ENCODE data around the gene ATF7IP2. TPM values are rescaled to one million over a fixed set of nuclear protein-coding genes. Genes with fewer than 3 reads are reported as not detected.
A peak's percentile ranks its signal among the peaks of the same experiment; 100 is the strongest.

Gene ATF7IP2
- total and polyA plus RNA-seq, 2 of the 13 experiments (the other 11 are each of a cell fraction or from before 2014, with no cell fraction given): 117 to 217 TPM

DNA sequence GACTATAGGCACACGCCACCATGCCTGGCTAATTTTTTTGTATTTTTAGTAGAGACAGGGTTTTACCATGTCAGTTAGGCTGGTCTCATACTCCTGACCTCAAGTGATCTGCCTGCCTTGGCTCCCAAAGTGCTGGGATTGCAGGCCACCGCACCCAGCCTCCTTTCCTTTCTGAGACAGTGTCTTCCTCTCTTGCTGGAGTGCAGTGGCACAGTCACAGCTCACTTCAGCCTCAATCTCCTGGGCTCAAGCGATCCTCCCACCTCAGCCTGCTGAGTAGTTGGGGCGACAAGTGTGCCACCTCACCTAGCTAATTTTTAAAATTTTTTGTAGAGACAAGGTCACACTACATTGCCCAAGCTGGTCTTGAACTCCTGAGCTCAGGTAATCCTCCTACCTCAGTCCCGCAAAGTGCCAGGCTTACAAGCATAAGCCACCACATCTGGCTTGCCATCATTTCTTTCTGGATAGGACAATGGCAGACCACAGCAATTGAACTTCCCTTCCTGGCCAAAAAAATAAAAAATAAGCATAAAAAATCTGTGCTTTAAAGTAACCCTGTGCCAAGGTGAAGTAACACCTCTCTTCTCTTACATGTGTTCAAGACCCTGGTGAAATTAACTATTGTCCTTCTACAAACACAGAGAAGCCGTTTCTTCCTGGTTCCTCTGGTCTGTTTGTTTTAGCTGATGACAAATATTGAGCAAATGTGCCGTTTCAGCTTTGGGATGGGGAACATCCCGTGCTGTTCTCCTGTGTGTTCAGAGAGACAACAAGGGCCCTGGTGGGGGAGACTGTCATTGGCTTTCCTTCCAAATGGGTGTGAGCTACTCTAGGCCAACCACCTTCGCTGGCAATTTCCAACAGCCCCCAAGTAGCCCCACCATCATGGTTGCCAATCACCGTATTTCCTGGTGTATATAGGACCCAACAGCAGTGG lies 134.3 kb downstream of the ATF7IP2 start (continued):
- TF ChIP-seq, protein P1, sequence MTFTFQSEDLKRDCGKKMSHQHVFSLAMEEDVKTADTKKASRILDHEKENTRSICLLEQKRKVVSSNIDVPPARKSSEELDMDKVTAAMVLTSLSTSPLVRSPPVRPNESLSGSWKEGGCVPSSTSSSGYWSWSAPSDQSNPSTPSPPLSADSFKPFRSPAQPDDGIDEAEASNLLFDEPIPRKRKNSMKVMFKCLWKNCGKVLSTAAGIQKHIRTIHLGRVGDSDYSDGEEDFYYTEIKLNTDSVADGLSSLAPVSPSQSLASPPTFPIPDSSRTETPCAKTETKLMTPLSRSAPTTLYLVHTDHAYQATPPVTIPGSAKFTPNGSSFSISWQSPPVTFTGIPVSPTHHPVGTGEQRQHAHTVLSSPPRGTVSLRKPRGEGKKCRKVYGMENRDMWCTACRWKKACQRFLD (CRISPR knock-in tag; IDR thresholded peaks at IDR 0.05; ENCODE audit: borderline replicate concordance): 0 out of 2 replicates have a peak, but pooled peaks have one; percentile 29
- TF ChIP-seq ZNF512 (CRISPR knock-in tag; IDR thresholded peaks at IDR 0.05) (no peak), SP4 (CRISPR knock-in tag; IDR thresholded peaks at IDR 0.05) (no peak), ZBTB10 (CRISPR knock-in tag; IDR thresholded peaks at IDR 0.05; ENCODE audit: borderline replicate concordance) (no peak), ZNF607 (CRISPR knock-in tag; IDR thresholded peaks at IDR 0.05; ENCODE audit: borderline replicate concordance) (peak; percentile 69; the same call in 1 of the 2 replicates), MIER3 (CRISPR knock-in tag; IDR thresholded peaks at IDR 0.05; ENCODE audit: borderline replicate concordance) (no peak), THAP9 (CRISPR knock-in tag; IDR thresholded peaks at IDR 0.05; ENCODE audit: borderline replicate concordance) (no peak), E2F2 (CRISPR knock-in tag; IDR thresholded peaks at IDR 0.05; ENCODE audit: borderline replicate concordance) (no peak), ZNF781 (CRISPR knock-in tag; IDR thresholded peaks at IDR 0.05; ENCODE audit: borderline replicate concordance, not compliant biosample characterization) (peak; percentile 4), ZNF788 (CRISPR knock-in tag; IDR thresholded peaks at IDR 0.05; ENCODE audit: borderline replicate concordance) (no peak), HNF4A (CRISPR knock-in tag; IDR thresholded peaks at IDR 0.05) (peak; percentile 62), ZMYM4 (CRISPR knock-in tag; IDR thresholded peaks at IDR 0.05) (peak; percentile 50; the same call in 1 of the 2 replicates), ZNF124 (CRISPR knock-in tag; IDR thresholded peaks at IDR 0.05) (peak; percentile 68), CEBPG (CRISPR knock-in tag; IDR thresholded peaks at IDR 0.05) (peak; percentile 94)
- TF ChIP-seq, protein P2, sequence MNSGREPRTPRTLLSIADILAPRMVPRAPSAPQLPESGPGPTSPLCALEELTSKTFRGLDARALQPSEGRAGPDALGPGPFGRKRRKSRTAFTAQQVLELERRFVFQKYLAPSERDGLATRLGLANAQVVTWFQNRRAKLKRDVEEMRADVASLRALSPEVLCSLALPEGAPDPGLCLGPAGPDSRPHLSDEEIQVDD (CRISPR knock-in tag; IDR thresholded peaks at IDR 0.05; ENCODE audit: borderline replicate concordance): no peak
